GM21576 (cell line): ENCODE results near the gene MACROD2.

Source experiments
- ATAC-seq: cut with Tn5 transposase; IDR thresholded peaks from one replicate; pipeline ENCODE4 v1.9.1; 2021; ENCODE audit warnings: mild to moderate bottlenecking, moderate library complexity; ENCODE audit not compliant: unreplicated experiment

Gene MACROD2

GRCh38 chr20:15579688-15580087 is 1584.4 kb downstream of the MACROD2 start:
- no peak for ATAC-seq

- no peak for ATAC-seq
Observed at GRCh38 chr20:15582146-15582760, 1586.9 kb downstream of the MACROD2 start.

- ATAC-seq, result no peak
Observed at GRCh38 chr20:15584507-15584906, 1589.2 kb downstream of the MACROD2 start.

- ATAC-seq, result no peak
Observed at GRCh38 chr20:15593081-15593480, 1597.8 kb downstream of the MACROD2 start.

- ATAC-seq, result no peak
Observed at GRCh38 chr20:15594158-15594695, 1598.9 kb downstream of the MACROD2 start.

GRCh38 chr20:15596220-15596890 is 1601.0 kb downstream of the MACROD2 start:
- no peak for ATAC-seq

- no peak for ATAC-seq
Observed at GRCh38 chr20:15597306-15597705, 1602.0 kb downstream of the MACROD2 start.

- ATAC-seq, result no peak
Observed at GRCh38 chr20:15599961-15600360, 1604.6 kb downstream of the MACROD2 start.

GRCh38 chr20:15600565-15600964 is 1605.2 kb downstream of the MACROD2 start:
- ATAC-seq, result no peak

- no peak for ATAC-seq
Observed at GRCh38 chr20:15603506-15603905, 1608.2 kb downstream of the MACROD2 start.

GRCh38 chr20:15603978-15604805 is 1608.9 kb downstream of the MACROD2 start:
- ATAC-seq, result no peak

GRCh38 chr20:15609921-15610320 is 1614.6 kb downstream of the MACROD2 start:
- ATAC-seq, result no peak

GRCh38 chr20:15610787-15611186 is 1615.5 kb downstream of the MACROD2 start:
- ATAC-seq, result no peak

- no peak for ATAC-seq
Observed at GRCh38 chr20:15611541-15611940, 1616.2 kb downstream of the MACROD2 start.

- no peak for ATAC-seq
Observed at GRCh38 chr20:15612198-15612597, 1616.9 kb downstream of the MACROD2 start.

GRCh38 chr20:15612769-15613168 is 1617.5 kb downstream of the MACROD2 start:
- no peak for ATAC-seq

- no peak for ATAC-seq
Observed at GRCh38 chr20:15613530-15613929, 1618.2 kb downstream of the MACROD2 start.

- ATAC-seq, result no peak
Observed at GRCh38 chr20:15616626-15617025, 1621.3 kb downstream of the MACROD2 start.

- no peak for ATAC-seq
Observed at GRCh38 chr20:15618110-15618509, 1622.8 kb downstream of the MACROD2 start.

- ATAC-seq, result no peak
Observed at GRCh38 chr20:15618912-15619311, 1623.6 kb downstream of the MACROD2 start.

GRCh38 chr20:15619341-15619740 is 1624.0 kb downstream of the MACROD2 start:
- ATAC-seq, result no peak

GRCh38 chr20:15619816-15620215 is 1624.5 kb downstream of the MACROD2 start:
- ATAC-seq, result no peak
